ENCODE results near the gene MAB21L1. TPM values are rescaled to one million over a fixed set of nuclear protein-coding genes. Genes with fewer than 3 reads are reported as not detected.

MAB21L1 gene
- total RNA-seq, 3 donors from 2014 or later (not counting 1 experiment from before 2014, with no cell fraction given): 0.20 TPM; not detected in 2

- peaks cover 38% of the 10 kb centered on the region for H3K27me3 ChIP-seq (ENCODE audit: control insufficient read depth, insufficient read depth, low read length)
- no peak overlapping the region for H3K4me3 Mint-ChIP-seq
- no peak for ATAC-seq
Observed at GRCh38 chr13:35468195-35468594, 8.3 kb downstream of the MAB21L1 start.

GRCh38 chr13:35465371-35465770 is 11.1 kb downstream of the MAB21L1 start:
- no peak for ATAC-seq
- Mint-ChIP-seq H3K9me3 (peaks cover 0 to 2% of the 10 kb centered on the region in 2 donors), H3K36me3 (no peaks in the 10 kb centered on the region)

More at GRCh38 chr13:35468195-35468594, 8.3 kb downstream of the MAB21L1 start:
- Mint-ChIP-seq H3K27me3 (ENCODE audit: low read depth in 2 of 2) (peaks cover 25 to 39% of the 10 kb centered on the region in 2 donors), H3K9me3 (no peaks in the 10 kb centered on the region), H3K4me1 (peaks cover 13 to 16% of the 10 kb centered on the region in 2 donors), H3K27ac (no peak overlapping the region), H3K36me3 (no peaks in the 10 kb centered on the region)
- intact Hi-C loops (cut with micrococcal nuclease): no loop called here
- Histone ChIP-seq H3K36me3 (ENCODE audit: control insufficient read depth, insufficient read depth, low read length) (no peaks in the 10 kb centered on the region), H3K9me3 (ENCODE audit: control insufficient read depth, insufficient read depth, low read length) (peaks cover 9% of the 10 kb centered on the region), H3K4me1 (ENCODE audit: control insufficient read depth, insufficient read depth, low read length) (peaks cover 11% of the 10 kb centered on the region), H3K4me3 (ENCODE audit: low read length) (no peak overlapping the region), H3K27ac (ENCODE audit: low read length) (no peak overlapping the region)
- TF ChIP-seq CTCF (IDR thresholded peaks at IDR 0.05): no peak
- DNase-seq: no peak
- WGBS (ENCODE audit: insufficient coverage): no CpG with 5 or more reads among the region's 1 CpG

GRCh38 chr13:35460061-35460460 is 16.4 kb downstream of the MAB21L1 start:
- no peaks in the 10 kb centered on the region for H3K27me3 ChIP-seq (ENCODE audit: control insufficient read depth, insufficient read depth, low read length)
- no peaks in the 10 kb centered on the region for H3K36me3 ChIP-seq (ENCODE audit: control insufficient read depth, insufficient read depth, low read length)
- no peak overlapping the region for H3K27ac ChIP-seq (ENCODE audit: low read length)
- no peak overlapping the region for H3K4me3 Mint-ChIP-seq
- no peak overlapping the region for H3K4me3 ChIP-seq (ENCODE audit: low read length)
- no peak for DNase-seq
- TF ChIP-seq CTCF (IDR thresholded peaks at IDR 0.05): no peak
- ATAC-seq: no peak
- no peaks in the 10 kb centered on the region for H3K4me1 ChIP-seq (ENCODE audit: control insufficient read depth, insufficient read depth, low read length)
- H3K27ac Mint-ChIP-seq: no peak overlapping the region
- H3K9me3 Mint-ChIP-seq: peaks cover 0 to 2% of the 10 kb centered on the region in 2 donors
- intact Hi-C loops (cut with micrococcal nuclease): no loop called here
- peaks cover 8 to 13% of the 10 kb centered on the region in 2 donors for H3K27me3 Mint-ChIP-seq (ENCODE audit: low read depth in 2 of 2)
- WGBS (ENCODE audit: insufficient coverage): no CpG with 5 or more reads among the region's 2 CpGs
- H3K4me1 Mint-ChIP-seq: no peaks in the 10 kb centered on the region
- no peaks in the 10 kb centered on the region for H3K36me3 Mint-ChIP-seq
- no peaks in the 10 kb centered on the region for H3K9me3 ChIP-seq (ENCODE audit: control insufficient read depth, insufficient read depth, low read length)

More at GRCh38 chr13:35465371-35465770, 11.1 kb downstream of the MAB21L1 start:
- H3K4me1 ChIP-seq (ENCODE audit: control insufficient read depth, insufficient read depth, low read length): no peaks in the 10 kb centered on the region
- WGBS (ENCODE audit: insufficient coverage): no CpG with 5 or more reads among the region's 3 CpGs
- peaks cover 23 to 35% of the 10 kb centered on the region in 2 donors for H3K27me3 Mint-ChIP-seq (ENCODE audit: low read depth in 2 of 2)
- H3K4me3 ChIP-seq (ENCODE audit: low read length): no peak overlapping the region
- H3K4me1 Mint-ChIP-seq: peaks cover 2 to 4% of the 10 kb centered on the region in 2 donors
- no peak overlapping the region for H3K27ac ChIP-seq (ENCODE audit: low read length)
- TF ChIP-seq CTCF (IDR thresholded peaks at IDR 0.05): no peak
- no peak overlapping the region for H3K4me3 Mint-ChIP-seq
- H3K36me3 ChIP-seq (ENCODE audit: control insufficient read depth, insufficient read depth, low read length): no peaks in the 10 kb centered on the region
- H3K27ac Mint-ChIP-seq: no peak overlapping the region
- no peak for DNase-seq
- intact Hi-C loops (cut with micrococcal nuclease): no loop called here
- H3K9me3 ChIP-seq (ENCODE audit: control insufficient read depth, insufficient read depth, low read length): no peaks in the 10 kb centered on the region
- peaks cover 14% of the 10 kb centered on the region for H3K27me3 ChIP-seq (ENCODE audit: control insufficient read depth, insufficient read depth, low read length)

GRCh38 chr13:35457258-35457657 is 19.2 kb downstream of the MAB21L1 start:
- H3K4me1 Mint-ChIP-seq: no peaks in the 10 kb centered on the region
- H3K36me3 ChIP-seq (ENCODE audit: control insufficient read depth, insufficient read depth, low read length): no peaks in the 10 kb centered on the region
- intact Hi-C loops (cut with micrococcal nuclease): no loop called here
- DNase-seq (no peak), ATAC-seq (no peak)
- H3K4me3 Mint-ChIP-seq: no peak overlapping the region
- no peak for TF ChIP-seq CTCF (IDR thresholded peaks at IDR 0.05)
- no peak overlapping the region for H3K27ac ChIP-seq (ENCODE audit: low read length)
- H3K36me3 Mint-ChIP-seq: no peaks in the 10 kb centered on the region
- WGBS (ENCODE audit: insufficient coverage): 100% methylated on average over 3 of the region's 3 CpGs
- no peaks in the 10 kb centered on the region for H3K9me3 ChIP-seq (ENCODE audit: control insufficient read depth, insufficient read depth, low read length)
- no peaks in the 10 kb centered on the region for H3K27me3 ChIP-seq (ENCODE audit: control insufficient read depth, insufficient read depth, low read length)
- no peaks in the 10 kb centered on the region for H3K4me1 ChIP-seq (ENCODE audit: control insufficient read depth, insufficient read depth, low read length)
- no peak overlapping the region for H3K4me3 ChIP-seq (ENCODE audit: low read length)
- H3K27me3 Mint-ChIP-seq (ENCODE audit: low read depth in 2 of 2): peaks cover 1 to 9% of the 10 kb centered on the region in 2 donors
- no peak overlapping the region for H3K27ac Mint-ChIP-seq
- H3K9me3 Mint-ChIP-seq: peaks cover 0 to 2% of the 10 kb centered on the region in 2 donors
